GM13977 (cell line): ENCODE measurements around the gene OTUD7B.

Experiments used
- DNase-seq: peaks from one replicate; pipeline ENCODE4 v3.0.0; 2012; ENCODE audit warnings: low spot score
- in situ Hi-C: fragments of 300-500 bp; cut with MboI; formaldehyde crosslinking; loops from one replicate; pipeline ENCODE4 v1.12.0; 2022; ENCODE audit warnings: low sequenced_read_pairs, low pct_unique_long_range_greater_than_20kb, mixed read lengths, inconsistent platforms; ENCODE audit not compliant: unreplicated experiment
- TF ChIP-seq, protein P1 (sequence below): IDR thresholded peaks from 2 replicates; pipeline ENCODE4 v1.5.1; 2012; ENCODE audit warnings: mild to moderate bottlenecking, control low read depth; ENCODE audit not compliant: insufficient read depth; ENCODE audit errors: extremely low read depth, missing control alignments

Gene OTUD7B

GRCh38 chr1:149906570-149907075 is 103.9 kb downstream of the OTUD7B start:
- in situ Hi-C loops = no loop called here
- no peak for DNase-seq
- TF ChIP-seq, protein P1, sequence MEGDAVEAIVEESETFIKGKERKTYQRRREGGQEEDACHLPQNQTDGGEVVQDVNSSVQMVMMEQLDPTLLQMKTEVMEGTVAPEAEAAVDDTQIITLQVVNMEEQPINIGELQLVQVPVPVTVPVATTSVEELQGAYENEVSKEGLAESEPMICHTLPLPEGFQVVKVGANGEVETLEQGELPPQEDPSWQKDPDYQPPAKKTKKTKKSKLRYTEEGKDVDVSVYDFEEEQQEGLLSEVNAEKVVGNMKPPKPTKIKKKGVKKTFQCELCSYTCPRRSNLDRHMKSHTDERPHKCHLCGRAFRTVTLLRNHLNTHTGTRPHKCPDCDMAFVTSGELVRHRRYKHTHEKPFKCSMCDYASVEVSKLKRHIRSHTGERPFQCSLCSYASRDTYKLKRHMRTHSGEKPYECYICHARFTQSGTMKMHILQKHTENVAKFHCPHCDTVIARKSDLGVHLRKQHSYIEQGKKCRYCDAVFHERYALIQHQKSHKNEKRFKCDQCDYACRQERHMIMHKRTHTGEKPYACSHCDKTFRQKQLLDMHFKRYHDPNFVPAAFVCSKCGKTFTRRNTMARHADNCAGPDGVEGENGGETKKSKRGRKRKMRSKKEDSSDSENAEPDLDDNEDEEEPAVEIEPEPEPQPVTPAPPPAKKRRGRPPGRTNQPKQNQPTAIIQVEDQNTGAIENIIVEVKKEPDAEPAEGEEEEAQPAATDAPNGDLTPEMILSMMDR = no peak

- DNase-seq = no peak
- TF ChIP-seq, protein P1 = no peak
- in situ Hi-C loops = no loop called here
Measured at GRCh38 chr1:149903836-149904491, 106.6 kb downstream of the OTUD7B start.

GRCh38 chr1:149899460-149900284 is 110.9 kb downstream of the OTUD7B start, which contains the start of gene BOLA1:
Gene BOLA1, plus strand, starts transcription at chr1:149899568. Its CDS starts 492 bp downstream, at chr1:149900060.
- in situ Hi-C loops = no loop called here
- TF ChIP-seq, protein P1 = no peak
- DNase-seq = peak; percentile 96

DNA sequence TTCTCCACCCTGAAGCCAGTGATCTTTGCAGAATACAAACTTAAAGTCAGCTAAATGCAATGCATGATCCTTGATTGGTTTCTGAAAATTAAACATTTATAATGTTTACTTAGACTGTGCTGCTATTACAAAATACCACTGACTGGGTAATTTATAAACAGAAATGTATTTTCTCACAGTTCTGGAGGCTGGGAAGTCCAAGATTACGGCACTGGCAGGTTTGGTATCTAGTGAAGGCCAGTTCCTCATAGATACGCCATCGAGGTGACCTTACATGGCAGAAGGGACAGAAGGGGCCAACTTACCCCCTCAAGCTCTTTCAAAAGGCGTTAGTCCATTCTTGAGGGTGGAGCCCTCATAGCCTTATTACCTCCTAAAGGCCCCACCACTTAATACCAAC is 114.0 kb downstream of the OTUD7B start:
- DNase-seq = no peak
- in situ Hi-C loops = no loop called here
- TF ChIP-seq, protein P1 = no peak

GRCh38 chr1:149888999-149889289 is 121.6 kb downstream of the OTUD7B start:
- TF ChIP-seq, protein P1 = no peak
- in situ Hi-C loops = no loop called here
- no peak for DNase-seq

GRCh38 chr1:149888247-149888998 is 122.1 kb downstream of the OTUD7B start:
- TF ChIP-seq, protein P1 = peak; percentile 65
- in situ Hi-C loops = no loop called here

More at GRCh38 chr1:149888247-149888998, 122.1 kb downstream of the OTUD7B start:
- DNase-seq = peak; percentile 73
